ENCODE measurements around the gene CAGE1. TPM values are rescaled to one million over a fixed set of nuclear protein-coding genes. Genes with fewer than 3 reads are reported as not detected.
A peak's percentile ranks its signal among the peaks of the same experiment; 100 is the strongest.
"Not testable (repeated sequence)": the region's sequence is repeated elsewhere in the genome, so short reads cannot be mapped to it uniquely, and the experiment has no call there.

Gene CAGE1
- total RNA-seq, 1 donor from 2014 or later = 0.11 TPM

- ATAC-seq (no peak), DNase-seq (ENCODE audit: missing footprints) (no peak)
- intact Hi-C loops (cut with DNase I) = no loop called here
Observed at GRCh38 chr6:7316658-7317533, 72.6 kb downstream of the CAGE1 start.

DNA sequence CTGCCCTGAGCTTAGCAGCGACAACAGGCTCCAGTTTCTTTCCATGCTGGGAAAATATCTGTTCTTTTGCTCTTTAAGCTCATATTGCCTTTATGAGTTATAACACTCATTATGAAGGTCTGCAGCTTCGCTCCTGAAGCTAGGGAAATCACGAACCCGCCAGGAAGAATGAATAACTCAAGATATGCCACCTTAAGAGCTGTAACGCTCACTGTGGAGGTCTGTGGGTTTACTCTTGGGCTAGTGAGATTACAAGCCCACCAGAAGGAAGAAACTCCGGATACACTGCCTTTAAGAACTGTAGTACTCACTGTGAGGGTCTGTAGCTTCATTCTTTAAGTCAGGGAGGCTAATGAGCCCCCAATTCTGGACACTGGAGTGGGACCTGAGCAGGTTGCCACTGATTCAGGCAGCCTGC lies 73.6 kb downstream of the CAGE1 start:
- DNase-seq (ENCODE audit: missing footprints) (no peak), ATAC-seq (no peak)
- intact Hi-C loops (cut with DNase I) = no loop called here

GRCh38 chr6:7315087-7315947 lies 74.2 kb downstream of the CAGE1 start:
- intact Hi-C loops (cut with DNase I); ATAC-seq; DNase-seq (ENCODE audit: missing footprints): not testable (repeated sequence)

GRCh38 chr6:7314414-7314813 lies 75.1 kb downstream of the CAGE1 start:
- ATAC-seq = no peak
- DNase-seq (ENCODE audit: missing footprints) = no peak
- intact Hi-C loops (cut with DNase I) = no loop called here

GRCh38 chr6:7313505-7314165 lies 75.9 kb downstream of the CAGE1 start:
- DNase-seq (ENCODE audit: missing footprints) = no peak
- intact Hi-C loops (cut with DNase I) = loop anchor here (1.0 kb wide), 1 partner anchor 76 kb away; the partner anchor contains the start of genes CAGE1 and RIOK1
- ATAC-seq = no peak

DNA sequence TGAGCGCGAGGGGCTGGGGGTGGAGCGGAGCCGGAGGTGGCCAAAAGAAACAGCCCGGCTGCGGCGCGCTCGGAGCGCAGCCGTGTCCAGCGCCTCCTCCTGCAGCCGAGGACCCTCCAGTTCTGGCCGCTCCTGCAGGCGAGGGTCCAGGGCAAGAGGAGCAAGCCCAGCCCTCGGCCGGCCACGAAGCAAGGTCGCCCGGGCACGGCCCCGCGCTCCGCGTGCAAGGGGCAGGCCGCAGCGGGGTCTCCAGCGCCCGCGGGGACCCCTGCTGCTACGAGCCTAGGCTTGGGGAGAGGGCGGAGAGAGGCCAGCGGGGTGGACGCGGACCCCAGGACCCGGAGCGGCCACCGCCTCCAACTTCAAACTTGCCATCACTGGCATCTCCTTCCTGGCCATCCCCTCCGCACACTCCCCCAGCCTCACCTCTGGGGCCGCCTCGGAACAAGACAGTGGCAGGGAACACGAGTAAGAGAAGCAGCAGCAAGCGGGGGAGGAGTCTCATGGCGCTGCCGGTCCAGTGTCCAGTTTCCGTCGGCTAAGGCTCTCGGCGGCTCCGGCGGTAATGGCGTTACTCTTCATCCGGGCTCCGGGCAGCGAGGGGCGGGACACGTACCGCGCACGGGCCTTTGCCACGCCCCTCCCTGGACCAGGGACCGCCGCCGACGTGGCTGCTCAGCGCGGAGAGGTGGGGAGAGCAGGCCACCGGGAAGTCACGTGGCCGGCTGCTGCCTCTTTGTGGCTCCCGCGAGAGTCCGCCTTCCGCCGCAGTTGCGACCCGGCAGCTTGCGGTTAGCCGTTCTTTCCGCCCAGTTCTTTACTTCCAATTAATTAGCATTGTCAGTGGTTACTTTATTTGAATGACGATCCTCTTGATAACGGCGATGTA lies 76.7 kb downstream of the CAGE1 start, which contains the start of gene SSR1:
SSR1 (minus strand) TSS at position 584 of the 889 bp plus-strand sequence; CDS start at position 505, 79 bp downstream.
- DNase-seq (ENCODE audit: missing footprints) (peak; percentile 99), ATAC-seq (peak; percentile 100)
- intact Hi-C loops (cut with DNase I) = loop anchor here (1.0 kb wide), 1 partner anchor 76 kb away; the partner anchor contains the start of genes CAGE1 and RIOK1

DNA sequence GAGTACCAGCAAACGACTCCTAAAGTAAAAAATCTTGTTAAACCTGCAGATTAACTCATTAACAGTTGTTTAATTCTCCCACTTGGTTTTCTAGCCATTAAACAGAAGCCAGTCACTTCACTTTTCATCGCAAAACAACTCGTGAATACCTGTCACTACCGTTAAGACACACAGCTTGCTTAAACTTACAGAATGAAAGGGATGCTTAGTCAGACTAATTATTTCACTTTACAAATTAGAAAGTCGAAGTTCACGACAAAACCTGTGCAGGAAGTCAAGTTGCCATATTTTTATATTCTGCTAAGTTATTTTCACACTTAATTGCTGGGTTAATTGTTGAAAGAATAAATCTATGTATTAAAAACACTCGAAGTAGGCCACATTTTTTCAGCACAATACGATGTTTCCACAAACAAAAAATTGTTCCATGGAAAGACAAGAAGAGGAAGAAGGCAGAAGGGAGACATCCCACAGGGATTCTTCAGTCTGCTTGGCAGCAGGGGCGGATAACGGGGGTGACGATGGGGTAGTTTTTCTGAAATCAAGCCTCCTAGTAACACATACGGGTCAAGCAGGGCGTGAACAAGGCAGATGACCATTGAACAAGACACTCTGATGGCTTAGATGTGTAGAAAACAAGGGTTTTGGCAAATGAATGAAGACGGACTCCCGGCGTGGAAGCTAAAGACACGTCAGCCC lies 77.5 kb downstream of the CAGE1 start:
- intact Hi-C loops (cut with DNase I) = no loop called here
- ATAC-seq = no peak

GRCh38 chr6:7311176-7311575 lies 78.4 kb downstream of the CAGE1 start:
- intact Hi-C loops (cut with DNase I) = no loop called here
- ATAC-seq = no peak
- no peak for DNase-seq (ENCODE audit: missing footprints)

More for the DNA sequence above, 77.5 kb downstream of the CAGE1 start:
- DNase-seq (ENCODE audit: missing footprints) = no peak

- DNase-seq (ENCODE audit: missing footprints) (no peak), ATAC-seq (no peak)
- intact Hi-C loops (cut with DNase I) = no loop called here
Observed at GRCh38 chr6:7309050-7309449, 80.5 kb downstream of the CAGE1 start.

- intact Hi-C loops (cut with DNase I) = no loop called here
Observed at GRCh38 chr6:7307533-7307932, 82.0 kb downstream of the CAGE1 start.

GRCh38 chr6:7304821-7305220 lies 84.7 kb downstream of the CAGE1 start:
- no peak for ATAC-seq
- no peak for DNase-seq (ENCODE audit: missing footprints)
- intact Hi-C loops (cut with DNase I) = no loop called here

More at GRCh38 chr6:7307533-7307932, 82.0 kb downstream of the CAGE1 start:
- ATAC-seq (no peak), DNase-seq (ENCODE audit: missing footprints) (no peak)

DNA sequence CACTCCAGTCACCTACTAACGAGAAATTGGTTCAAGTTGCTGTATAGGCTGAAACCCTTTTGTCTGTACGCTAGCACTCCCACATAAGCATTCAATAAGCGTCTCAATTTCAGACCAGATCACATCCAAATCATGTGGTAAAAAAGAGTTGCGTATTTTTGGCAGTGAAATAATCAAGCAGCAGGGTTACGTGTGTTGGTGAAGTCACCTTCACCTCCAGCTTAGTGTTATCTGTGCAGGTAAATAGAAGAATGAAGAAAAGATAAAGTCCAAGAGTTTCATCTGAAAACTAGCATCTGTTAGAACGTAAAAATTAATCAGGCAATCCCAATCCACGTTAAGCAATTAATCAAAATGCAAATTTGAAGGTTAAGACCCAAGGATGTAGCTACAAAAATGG lies 87.8 kb downstream of the CAGE1 start:
- no peak for ATAC-seq
- DNase-seq (ENCODE audit: missing footprints) = no peak
- intact Hi-C loops (cut with DNase I) = no loop called here

GRCh38 chr6:7300926-7301325 lies 88.6 kb downstream of the CAGE1 start:
- DNase-seq (ENCODE audit: missing footprints) (no peak), ATAC-seq (no peak)
- intact Hi-C loops (cut with DNase I) = no loop called here

GRCh38 chr6:7298113-7298512 lies 91.4 kb downstream of the CAGE1 start:
- DNase-seq (ENCODE audit: missing footprints) = no peak
- intact Hi-C loops (cut with DNase I) = no loop called here
- ATAC-seq = no peak

- DNase-seq (ENCODE audit: missing footprints) = no peak
- intact Hi-C loops (cut with DNase I) = no loop called here
- no peak for ATAC-seq
Observed at GRCh38 chr6:7296602-7297001, 92.9 kb downstream of the CAGE1 start.

GRCh38 chr6:7295916-7296315 lies 93.6 kb downstream of the CAGE1 start:
- intact Hi-C loops (cut with DNase I) = no loop called here
- no peak for DNase-seq (ENCODE audit: missing footprints)

GRCh38 chr6:7292596-7293255 lies 96.8 kb downstream of the CAGE1 start:
- ATAC-seq (no peak), DNase-seq (ENCODE audit: missing footprints) (no peak)
- intact Hi-C loops (cut with DNase I) = no loop called here

More at GRCh38 chr6:7295916-7296315, 93.6 kb downstream of the CAGE1 start:
- no peak for ATAC-seq
